Pancreas (tissue), 10 donors: Measurements from ENCODE around the gene FCGR3A. TPM values are rescaled to one million over a fixed set of nuclear protein-coding genes. Genes with fewer than 3 reads are reported as not detected.

ENCODE experiments used
- ATAC-seq, 4 donors: fragments of 200-7000 bp; cut with Tn5 transposase; one replicate each; pipeline versions ENCODE4 v1.8.0 to v1.9.1; 2020; ENCODE audit warnings: mild to moderate bottlenecking in 4 of 4, moderate library complexity in 4 of 4
- DNase-seq, 6 donors: peaks; one replicate each; pipeline ENCODE4 v3.0.0-alpha.2; 2020
- FAIRE-seq: peaks from 2 replicates; lab custom pipeline; 2012; peaks lifted over from hg19 to GRCh38; lab: Jason Lieb, UNC
- H3K27ac ChIP-seq, 4 donors: fragments of 200-600 bp; sonication (generic); 1 replicate in 3 of 4; 2 replicates in 1 of 4; pipeline versions ENCODE4 v1.5.0 to v1.8.0; 2020
- H3K27me3 ChIP-seq, 4 donors: fragments of 200-600 bp; one replicate each; pipeline ENCODE4 v1.8.0; 2021
- H3K36me3 ChIP-seq, 3 donors: fragments of 200-600 bp; sonication (generic) in 1 of 3; one replicate each; pipeline versions ENCODE4 v1.5.0 to v1.8.0; 2020 to 2021
- H3K4me1 ChIP-seq, 3 donors: fragments of 200-600 bp; one replicate each; pipeline ENCODE4 v1.8.0; 2021
- H3K4me3 ChIP-seq, 4 donors: fragments of 200-600 bp; sonication (generic) in 2 of 4; one replicate each; pipeline versions ENCODE4 v1.5.0 to v1.8.0; 2020 to 2021
- H3K9me3 ChIP-seq, 4 donors: fragments of 200-600 bp; one replicate each; pipeline ENCODE4 v1.8.0; 2021
- CTCF ChIP-seq, 4 donors: fragments of 200-600 bp; sonication (generic) in 3 of 4; IDR thresholded peaks; one replicate each; pipeline versions ENCODE4 v1.5.0 to v1.8.0; 2021; ENCODE audit warnings: antibody characterized with exemption in 4 of 4
- WGBS, 2 donors: extraction: QIAGEN DNeasy Blood & Tissue Kit; methylation state at CpG; one replicate each; pipeline ENCODE4 v1.1.7; 2013; 5-methylcytosine and 5-hydroxymethylcytosine counted together
- intact Hi-C, 3 donors: fragments of 100-400 bp; cut with DNase I; formaldehyde crosslinking; loops; one replicate each; pipeline versions ENCODE4 v1.11.1 to v1.14.2; 2022
- polyA plus RNA-seq, 2 donors: library from polyadenylated mRNA; stranded (reverse); fragments of 200-250 nt; gene quantifications; one replicate each; pipeline ENCODE4 v1.2.3, GENCODE V29; 2013
- total RNA-seq, 6 donors: library from RNA; stranded (reverse); fragmentation: NEBNext Ultra II Directional in 4 of 6; extraction: Animal tissue kit (Norgen Biotek cat#: 25700) in 4 of 6; gene quantifications; one replicate each; pipeline versions ENCODE4 v1.2.1 to v1.2.4, GENCODE V29; 2021 to 2023
- donor health status: healthy with polysubstance abuse.
- donor health status: DM: no; HTN: no; CAD: no; lungs with moderate emphysema.
- donor health status: DM: no; HTN: no; CAD: no.
- donor health status: control.
- donor health status: control.
- donor health status: Bipolar disorder and iron deficiency.
- donor health status: DM: yes; HTN: yes; CAD: no.
- donor health status: DM: no; HTN: no; CAD: no.
- donor health status: DM: no; HTN: no; CAD: no.
- donor health status: DM: yes; HTN: yes; CAD: no.

Gene FCGR3A
- total and polyA plus RNA-seq, 8 donors: 2.0 to 23.1 (median 3.2) TPM

GRCh38 chr1:161511756-161512060 lies 37.9 kb downstream of the FCGR3A start:
- TF ChIP-seq CTCF (IDR thresholded peaks at IDR 0.05): no peak
- no peak for FAIRE-seq

GRCh38 chr1:161511018-161511755 lies 38.4 kb downstream of the FCGR3A start:
- FAIRE-seq: no peak
- ATAC-seq: peak in 3 of 4 donors; percentile 18 to 57 (median 54)
- H3K36me3 ChIP-seq: no peaks in the 10 kb centered on the region
- no peak overlapping the region for H3K27ac ChIP-seq
- peaks cover 0 to 7% (median 0%) of the 10 kb centered on the region in 3 donors for H3K4me1 ChIP-seq
- no peak overlapping the region for H3K4me3 ChIP-seq
- WGBS, 2 donors: 52 to 59% methylated on average over 5 of the region's 5 CpGs
- H3K27me3 ChIP-seq: no peaks in the 10 kb centered on the region
- no peak for DNase-seq
- no peak for TF ChIP-seq CTCF (IDR thresholded peaks at IDR 0.05)
- H3K9me3 ChIP-seq: no peaks in the 10 kb centered on the region
- intact Hi-C loops: no loop called here

More at GRCh38 chr1:161511756-161512060, 37.9 kb downstream of the FCGR3A start:
- WGBS, 2 donors: 85 to 89% methylated on average over 7 of the region's 7 CpGs
- ATAC-seq (no peak), DNase-seq (peak in 1 of 6 donors; percentile 56)
- Histone ChIP-seq H3K27me3 (no peaks in the 10 kb centered on the region), H3K9me3 (no peaks in the 10 kb centered on the region), H3K36me3 (no peaks in the 10 kb centered on the region), H3K27ac (no peak overlapping the region), H3K4me1 (peaks cover 0 to 7% (median 0%) of the 10 kb centered on the region in 3 donors), H3K4me3 (no peak overlapping the region)
- intact Hi-C loops: no loop called here

- 71 to 74% methylated on average over 3 of the region's 3 CpGs for WGBS, 2 donors
- ATAC-seq (no peak), DNase-seq (no peak), FAIRE-seq (no peak)
- no peaks in the 10 kb centered on the region for H3K36me3 ChIP-seq
- no peaks in the 10 kb centered on the region for H3K27me3 ChIP-seq
- TF ChIP-seq CTCF (IDR thresholded peaks at IDR 0.05): no peak
- intact Hi-C loops: no loop called here
- no peaks in the 10 kb centered on the region for H3K9me3 ChIP-seq
- peaks cover 0 to 7% (median 0%) of the 10 kb centered on the region in 3 donors for H3K4me1 ChIP-seq
- H3K4me3 ChIP-seq: no peak overlapping the region
- H3K27ac ChIP-seq: no peak overlapping the region
Observed at GRCh38 chr1:161510477-161510876, 39.1 kb downstream of the FCGR3A start.

- peak in 3 of 4 donors; percentile 12 to 72 (median 69) for ATAC-seq
- peak overlapping the region in 2 of 4 donors; percentile 36 to 44 for H3K27ac ChIP-seq
- peak overlapping the region in 1 of 4 donors; percentile 18 for H3K4me3 ChIP-seq
- H3K9me3 ChIP-seq: no peaks in the 10 kb centered on the region
- peaks cover 0 to 10% (median 0%) of the 10 kb centered on the region in 4 donors for H3K27me3 ChIP-seq
- no peak for FAIRE-seq
- no peaks in the 10 kb centered on the region for H3K36me3 ChIP-seq
- no peaks in the 10 kb centered on the region for H3K4me1 ChIP-seq
- WGBS, 2 donors: 50 to 62% methylated on average over 13 to 15 of the region's 15 CpGs
- intact Hi-C loops: no loop called here
- peak in 1 of 6 donors; percentile 50 for DNase-seq
- no peak for TF ChIP-seq CTCF (IDR thresholded peaks at IDR 0.05)
Observed at GRCh38 chr1:161506336-161507223, 43.0 kb downstream of the FCGR3A start.
